Activated T-cell treated with anti-CD3 and anti-CD28 coated beads for 1 hour (primary cell): ENCODE data around the gene OR6M1.

ENCODE experiments used
- DNase-seq: peaks from one replicate; pipeline ENCODE4 v3.0.0-alpha.2; 2020; ENCODE audit warnings: low read depth

OR6M1 gene, protein sequence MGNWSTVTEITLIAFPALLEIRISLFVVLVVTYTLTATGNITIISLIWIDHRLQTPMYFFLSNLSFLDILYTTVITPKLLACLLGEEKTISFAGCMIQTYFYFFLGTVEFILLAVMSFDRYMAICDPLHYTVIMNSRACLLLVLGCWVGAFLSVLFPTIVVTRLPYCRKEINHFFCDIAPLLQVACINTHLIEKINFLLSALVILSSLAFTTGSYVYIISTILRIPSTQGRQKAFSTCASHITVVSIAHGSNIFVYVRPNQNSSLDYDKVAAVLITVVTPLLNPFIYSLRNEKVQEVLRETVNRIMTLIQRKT

GRCh38 chr11:123806249-123806648, at the start of gene OR6M1:
TSS of gene OR6M1 (minus strand) at chr11:123806349. CDS start at chr11:123806349, 0 bp downstream.
- no peak for DNase-seq

GRCh38 chr11:123853038-123853437, 46.9 kb upstream of the OR6M1 start:
- no peak for DNase-seq

GRCh38 chr11:123852321-123852720, 46.2 kb upstream of the OR6M1 start:
- DNase-seq, result no peak

DNA sequence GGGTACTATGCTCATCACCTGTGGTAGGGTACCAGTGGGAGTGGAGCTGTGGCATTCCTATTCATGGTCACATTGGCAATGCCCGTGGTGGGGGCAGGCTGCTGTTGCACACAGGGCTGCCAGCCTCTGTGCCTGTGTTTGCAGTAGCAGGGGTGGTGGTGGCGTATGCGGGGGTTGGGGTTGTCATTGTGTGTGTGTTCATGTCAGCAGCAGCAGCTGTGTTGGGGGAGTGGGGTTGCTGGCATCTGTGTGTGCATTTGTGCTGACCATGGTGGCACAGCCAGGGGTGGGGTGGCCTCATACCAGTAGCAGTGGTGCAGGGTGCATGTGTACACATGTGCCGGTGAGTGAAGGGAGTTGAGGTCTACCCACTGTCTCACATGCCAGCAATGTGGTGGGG, 45.0 kb upstream of the OR6M1 start:
- DNase-seq, result no peak

GRCh38 chr11:123841174-123841573, 35.0 kb upstream of the OR6M1 start:
- no peak for DNase-seq

DNA sequence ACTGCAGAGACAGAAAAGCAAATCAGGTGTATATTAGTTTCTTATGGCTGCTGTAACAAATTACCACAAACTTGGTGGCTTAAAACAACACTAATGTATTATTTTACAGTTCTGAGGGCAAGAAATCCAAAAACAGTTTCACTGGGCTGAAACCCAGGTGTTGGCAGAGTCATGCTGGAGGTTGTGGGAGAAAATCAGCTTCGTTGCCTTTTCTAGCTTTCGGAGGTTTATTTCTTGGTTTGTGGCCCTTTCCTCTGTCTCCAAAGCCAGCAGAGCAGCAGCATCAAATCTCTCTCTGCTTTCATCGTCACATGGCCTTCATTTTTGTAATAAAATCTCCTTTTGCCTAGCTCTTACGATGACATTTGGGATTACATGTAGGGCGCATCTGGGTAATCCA, 33.0 kb upstream of the OR6M1 start:
- no peak for DNase-seq

DNA sequence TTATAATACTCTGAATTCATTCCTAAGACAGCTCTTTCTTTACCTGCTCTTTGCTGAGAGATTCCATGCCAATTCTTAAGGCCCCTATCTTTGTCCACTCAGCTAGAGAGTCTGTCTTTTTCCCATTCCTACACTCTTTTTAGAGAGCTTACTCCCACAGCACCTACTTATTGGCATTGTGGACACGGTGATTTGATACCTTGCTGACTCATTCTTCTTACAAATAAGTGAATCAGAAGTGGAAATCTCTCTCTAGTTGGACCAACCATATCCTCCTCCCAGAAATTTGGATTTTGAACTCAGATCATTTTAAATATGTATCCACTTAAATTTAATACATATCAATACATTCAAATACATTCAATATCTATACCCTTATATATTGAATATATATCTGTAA, 32.5 kb upstream of the OR6M1 start:
- no peak for DNase-seq

DNA sequence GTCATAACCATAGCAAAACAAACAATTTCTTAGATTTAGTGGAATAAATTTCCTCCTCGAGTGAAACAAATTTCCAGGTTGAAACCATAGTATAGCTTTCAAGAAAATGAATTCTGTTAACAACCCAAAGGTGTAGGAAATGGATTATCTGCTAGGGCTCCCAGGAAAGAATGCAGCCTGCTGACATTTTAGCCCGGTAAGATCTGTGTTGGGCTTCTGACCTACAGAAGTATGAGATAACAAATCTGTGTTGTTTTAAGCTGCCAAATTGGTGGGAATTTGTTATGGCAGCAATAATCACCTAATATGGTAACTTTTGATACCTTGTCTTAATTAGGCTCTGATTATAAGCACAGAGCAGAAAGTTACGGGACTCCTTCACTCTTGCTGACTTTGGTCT, 32.0 kb upstream of the OR6M1 start:
- DNase-seq, result no peak

DNA sequence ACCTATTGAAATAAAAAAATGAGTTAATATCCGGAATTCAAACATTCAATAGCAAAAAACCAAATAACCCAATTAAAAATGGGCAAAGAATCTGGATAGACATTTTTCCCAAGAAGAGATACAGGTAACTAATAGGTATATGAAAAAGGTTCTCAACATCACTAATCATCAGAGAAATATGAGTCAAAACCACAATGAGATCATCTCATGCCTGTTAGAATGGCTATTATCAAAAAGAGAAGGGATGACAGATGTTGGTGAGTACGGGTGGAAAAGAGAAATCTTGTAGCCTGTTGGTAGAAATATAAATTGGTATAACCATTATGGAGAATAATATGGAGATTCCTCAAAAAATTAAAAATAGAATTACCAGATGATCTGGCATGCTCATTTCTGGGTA, 26.9 kb upstream of the OR6M1 start:
- DNase-seq, result no peak

GRCh38 chr11:123829745-123830144, 23.6 kb upstream of the OR6M1 start:
- DNase-seq, result no peak

GRCh38 chr11:123822599-123822998, 16.4 kb upstream of the OR6M1 start:
- no peak for DNase-seq

DNA sequence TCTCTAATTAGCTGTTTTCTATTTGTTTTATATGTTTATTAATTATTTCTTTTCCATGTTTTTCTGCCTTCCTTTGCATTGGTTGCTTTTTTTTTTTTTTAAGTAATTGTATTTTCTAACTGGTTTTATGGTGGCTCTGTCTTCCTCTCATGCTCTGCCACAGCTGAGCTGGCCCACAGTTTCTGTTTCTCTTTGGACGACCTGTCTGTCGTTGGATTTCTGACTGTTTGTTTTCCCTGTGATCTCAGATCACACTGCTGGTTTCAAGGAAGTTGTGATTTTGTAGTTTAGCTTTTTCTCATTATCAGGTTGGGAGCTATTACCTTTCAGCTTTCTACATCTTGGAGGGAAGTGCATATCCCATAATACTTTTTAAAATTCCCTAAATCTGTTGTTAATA, 15.9 kb upstream of the OR6M1 start:
- no peak for DNase-seq

- no peak for DNase-seq
Measured at GRCh38 chr11:123815122-123815521, 9.0 kb upstream of the OR6M1 start.

- no peak for DNase-seq
Measured at GRCh38 chr11:123801765-123802164, 4.4 kb downstream of the OR6M1 start.

- no peak for DNase-seq
Measured at GRCh38 chr11:123800036-123800435, 6.1 kb downstream of the OR6M1 start.

DNA sequence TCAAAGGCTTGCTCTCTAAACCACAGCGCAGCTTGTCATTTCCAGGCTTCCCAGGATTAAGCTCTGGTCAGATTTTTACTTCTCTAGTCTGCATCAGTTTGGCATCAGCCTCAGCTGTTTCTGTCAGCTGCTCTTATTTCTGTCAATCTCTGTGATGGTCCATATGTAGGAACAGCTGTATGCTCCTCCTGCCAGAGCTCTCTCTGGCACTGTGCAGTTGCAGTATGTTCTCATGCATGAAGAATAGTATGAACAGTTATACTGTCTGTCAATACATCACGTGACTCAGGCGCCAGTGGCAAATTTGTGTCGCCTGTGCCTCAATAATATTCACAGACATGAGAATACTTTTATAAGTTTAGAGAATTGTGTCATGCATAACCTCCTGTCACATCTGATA, 6.7 kb downstream of the OR6M1 start:
- DNase-seq, result no peak

- no peak for DNase-seq
Measured at GRCh38 chr11:123798513-123799252, 7.5 kb downstream of the OR6M1 start.

DNA sequence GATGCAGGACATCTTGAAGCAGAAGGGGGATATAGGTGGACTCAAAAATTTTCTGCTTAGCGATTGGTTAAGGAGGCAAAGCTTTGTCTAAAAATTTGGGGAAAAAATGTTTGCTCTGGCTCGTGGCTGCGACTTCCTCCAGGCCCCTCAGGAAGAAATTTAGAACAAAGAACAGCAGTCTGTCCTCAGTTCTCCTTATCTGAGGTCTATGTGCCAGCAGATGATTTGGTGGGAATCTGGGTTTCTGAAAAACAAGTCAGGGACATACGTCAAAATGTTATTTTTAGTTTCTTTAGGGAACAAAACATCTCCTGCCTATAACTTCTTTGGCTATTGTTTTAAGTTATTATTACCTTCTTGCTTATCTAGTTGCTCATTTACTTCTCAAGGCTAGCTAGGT, 8.1 kb downstream of the OR6M1 start:
- no peak for DNase-seq

DNA sequence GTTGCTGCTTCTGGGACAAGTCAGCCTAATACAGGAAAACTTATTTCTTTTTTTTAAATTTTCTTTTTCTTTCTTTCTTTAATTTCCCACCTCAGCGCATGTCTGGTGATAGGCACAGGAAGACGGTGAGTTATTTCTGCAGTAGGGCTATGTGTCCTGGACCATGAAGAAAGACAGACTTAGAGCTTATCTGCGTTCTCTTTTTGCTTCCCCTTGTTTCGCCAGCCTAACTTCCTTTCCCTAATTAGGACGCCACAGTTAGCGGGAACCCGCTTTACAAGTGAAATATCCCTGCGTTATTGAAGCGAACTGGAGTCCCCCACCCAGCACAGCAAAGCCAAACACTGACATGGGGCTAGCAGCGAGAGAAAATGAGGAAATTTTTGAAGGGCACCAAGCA, 8.6 kb downstream of the OR6M1 start:
- no peak for DNase-seq

GRCh38 chr11:123797114-123797513, 9.0 kb downstream of the OR6M1 start:
- DNase-seq, result no peak

DNA sequence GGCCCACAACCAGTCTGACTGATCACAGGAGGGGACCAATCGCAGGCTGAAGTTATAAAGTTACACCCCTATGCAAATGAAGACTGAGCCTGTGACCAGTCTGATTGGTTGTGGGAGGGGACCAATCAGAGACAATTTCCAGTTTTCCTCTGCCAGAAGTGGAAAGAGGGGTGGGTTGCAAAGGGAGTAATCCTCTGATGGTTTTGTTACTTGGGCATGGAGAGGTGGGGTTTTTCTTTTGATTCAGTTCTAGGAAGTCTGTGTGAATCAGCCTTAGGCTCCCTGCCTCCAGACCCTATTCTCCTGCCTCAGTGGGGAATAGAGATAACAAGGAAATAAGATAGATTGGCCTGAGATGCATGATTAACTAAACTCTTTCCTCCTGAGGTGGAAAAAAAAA, 9.9 kb downstream of the OR6M1 start:
- DNase-seq, result no peak

DNA sequence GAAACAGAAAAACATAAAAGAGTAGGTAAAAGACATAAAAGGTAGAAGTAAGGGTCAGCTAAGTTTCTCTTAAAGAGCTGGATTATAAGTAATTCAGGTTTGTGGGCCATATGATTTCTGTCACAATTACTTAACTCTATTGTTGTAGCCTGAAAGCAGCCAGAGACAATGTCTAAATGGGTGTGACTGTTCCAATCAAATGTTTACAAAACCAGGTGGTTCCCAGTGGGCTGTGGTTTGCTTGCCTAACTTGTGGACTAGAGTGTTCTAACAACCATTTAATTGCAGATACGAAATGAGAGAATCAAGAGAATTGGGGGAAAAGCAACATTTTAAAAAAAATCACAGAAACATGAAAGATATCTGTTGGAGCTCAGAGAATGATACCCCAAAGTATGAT, 22.6 kb downstream of the OR6M1 start:
- no peak for DNase-seq

GRCh38 chr11:123778511-123778910, 27.6 kb downstream of the OR6M1 start:
- DNase-seq, result no peak
